ENCODE results near the gene ANO1.

DNA sequence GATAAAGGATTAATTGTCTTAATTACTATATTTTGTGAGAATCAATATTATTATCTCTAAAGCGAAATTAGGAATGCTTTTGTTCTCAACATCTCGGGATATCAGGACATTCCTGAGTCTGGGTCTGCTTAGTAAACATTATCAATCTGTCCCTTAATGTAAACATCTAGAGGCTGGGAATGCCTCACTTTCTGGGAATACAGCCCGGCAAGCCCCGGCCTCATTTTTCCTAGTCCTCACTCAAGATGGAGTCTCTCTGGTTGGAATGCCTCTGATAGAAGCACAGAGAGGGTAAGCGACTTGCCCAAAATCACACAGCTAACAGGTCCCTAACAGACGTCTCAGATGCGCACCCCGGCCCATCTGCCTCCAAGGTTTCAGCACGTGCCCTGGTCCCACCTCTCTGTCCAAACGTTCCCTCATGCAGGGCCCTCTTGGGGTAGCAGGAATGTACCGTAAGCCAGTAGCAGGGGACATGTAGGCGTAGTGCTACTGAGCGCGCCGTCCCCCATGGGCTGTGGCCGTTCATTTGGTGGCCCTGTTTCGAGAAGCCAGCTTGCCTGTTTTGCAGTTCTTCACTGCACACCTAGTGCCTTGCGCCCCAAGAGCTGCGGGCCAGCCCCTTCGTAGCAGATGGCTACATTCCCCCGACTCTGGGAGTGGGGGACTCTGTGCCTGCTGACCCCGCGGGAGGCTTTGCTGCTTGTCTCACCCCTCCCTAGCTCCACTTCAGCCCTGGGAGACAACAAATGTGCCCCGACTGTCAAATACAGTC lies 62.8 kb downstream of the ANO1 start:
- TF ChIP-seq CTCF (optimal IDR thresholded peaks at IDR 0.05 in 1 of 3, IDR thresholded peaks at IDR 0.05 in 1 of 3, conservative IDR thresholded peaks at IDR 0.05 in 1 of 3; ENCODE audit: extremely low read depth in 1 of 3, insufficient read depth in 2 of 3, low read length in 3 of 3) = no peak
- no peak for TF ChIP-seq EZH2 (IDR thresholded peaks at IDR 0.05; ENCODE audit: low read length)

All from keratinocyte (primary cell).